T-cell (primary cell): ENCODE measurements around the gene B4GALT2. TPM values are rescaled to one million over a fixed set of nuclear protein-coding genes. Genes with fewer than 3 reads are reported as not detected.

Experiments used
- ATAC-seq, 4 experiments: fragments of 200-7000 bp in 3 of 4; fragments of 150-1000 bp in 1 of 4; cut with Tn5 transposase; replicated peaks in 1 of 4; 1 replicate in 3 of 4; 2 replicates in 1 of 4; pipeline ENCODE4 v1.10.0; 2021; ENCODE audit warnings: moderate library complexity in 3 of 4, mild to moderate bottlenecking in 2 of 4, moderate number of reproducible peaks in 1 of 4
- CTCF ChIA-PET, 2 donors: fragments of 300-600 bp; sonication (Branson Sonifier 250); formaldehyde crosslinking; loops; one replicate each; lab custom pipeline; 2022; ENCODE audit warnings: antibody characterized with exemption in 2 of 2; lab: Charles Lee
- POLR2A ChIA-PET, 2 donors: fragments of 300-600 bp; sonication (Branson Sonifier 250); formaldehyde crosslinking; loops; one replicate each; lab custom pipeline; 2022; ENCODE audit warnings: antibody characterized with exemption in 2 of 2; lab: Charles Lee
- DNase-seq, 35 experiments: peaks; one replicate each; pipeline versions ENCODE4 v3.0.0 to v3.0.0-alpha.2; 2013 to 2023
- H3K27ac ChIP-seq: one replicate; pipeline ENCODE4 v1.5.1; 2013; ENCODE audit warnings: low read length
- H3K27me3 ChIP-seq, 2 experiments: replicated peaks in 1 of 2; 1 replicate in 1 of 2; 2 replicates in 1 of 2; pipeline versions ENCODE4 v1.6.1 to v1.7.0; 2013; ENCODE audit warnings: low read length in 1 of 2, mixed read lengths in 1 of 2; ENCODE audit not compliant: control insufficient read depth in 2 of 2, insufficient read depth in 2 of 2; ENCODE audit errors: extremely low read depth in 1 of 2
- H3K36me3 ChIP-seq, 2 donors: 1 replicate in 1 of 2; 2 replicates in 1 of 2; pipeline versions ENCODE4 v1.6.1 to v1.7.0; 2013; ENCODE audit warnings: low read length in 1 of 2; ENCODE audit not compliant: control insufficient read depth in 2 of 2, insufficient read depth in 1 of 2; ENCODE audit errors: extremely low read depth in 1 of 2
- H3K4me1 ChIP-seq, 2 experiments: 1 replicate in 1 of 2; 2 replicates in 1 of 2; pipeline versions ENCODE4 v1.6.1 to v1.7.0; 2013; ENCODE audit warnings: low read length in 2 of 2, mixed read lengths in 1 of 2; ENCODE audit not compliant: insufficient read depth in 2 of 2, control insufficient read depth in 1 of 2; ENCODE audit errors: extremely low read depth in 1 of 2
- H3K4me3 ChIP-seq, 2 donors: 1 replicate in 1 of 2; 2 replicates in 1 of 2; pipeline versions ENCODE4 v1.5.1 to v1.7.0; 2013; ENCODE audit warnings: mild to moderate bottlenecking in 2 of 2, low read length in 1 of 2, moderate library complexity in 1 of 2; ENCODE audit not compliant: control insufficient read depth in 1 of 2; ENCODE audit errors: extremely low read depth in 1 of 2
- H3K9me3 ChIP-seq: 2 replicates; pipeline ENCODE4 v1.7.0; 2013
- H3K27ac Mint-ChIP-seq, 2 donors: one replicate each; pipeline ENCODE4 v1.8.0; 2020 to 2021; ENCODE audit warnings: mild to moderate bottlenecking in 2 of 2, mixed read lengths in 2 of 2
- H3K27me3 Mint-ChIP-seq, 2 donors: one replicate each; pipeline ENCODE4 v1.8.0; 2021 to 2022; ENCODE audit warnings: mixed read lengths in 2 of 2
- H3K36me3 Mint-ChIP-seq: one replicate; pipeline ENCODE4 v1.8.0; 2021; ENCODE audit warnings: mixed read lengths
- H3K4me1 Mint-ChIP-seq, 3 donors: one replicate each; pipeline ENCODE4 v1.8.0; 2020 to 2022; ENCODE audit warnings: mixed read lengths in 3 of 3, mild to moderate bottlenecking in 1 of 3
- H3K4me3 Mint-ChIP-seq, 3 donors: one replicate each; pipeline ENCODE4 v1.8.0; 2020 to 2022; ENCODE audit warnings: mild to moderate bottlenecking in 3 of 3, mixed read lengths in 3 of 3, moderate library complexity in 3 of 3
- H3K9me3 Mint-ChIP-seq, 3 donors: one replicate each; pipeline ENCODE4 v1.8.0; 2020 to 2022; ENCODE audit warnings: mixed read lengths in 3 of 3
- WGBS: methylation state at CpG from one replicate; pipeline ENCODE4 v1.1.5; 2013; ENCODE audit warnings: missing lambda C conversion rate; ENCODE audit not compliant: insufficient coverage; 5-methylcytosine and 5-hydroxymethylcytosine counted together
- total RNA-seq, 35 experiments: library from RNA in 6 of 35; stranded (reverse) in 6 of 35; fragments of 120-200 nt in 1 of 35; gene quantifications; one replicate each; pipeline versions ENCODE4 v1.2.1 to v1.2.4 and lab custom pipeline; 2013 to 2026

B4GALT2 gene
- total RNA-seq, 5 donors from 2014 or later (not counting 1 experiment from before 2014, with no cell fraction given), result 1.2 to 5.3 (median 3.1) TPM

DNA sequence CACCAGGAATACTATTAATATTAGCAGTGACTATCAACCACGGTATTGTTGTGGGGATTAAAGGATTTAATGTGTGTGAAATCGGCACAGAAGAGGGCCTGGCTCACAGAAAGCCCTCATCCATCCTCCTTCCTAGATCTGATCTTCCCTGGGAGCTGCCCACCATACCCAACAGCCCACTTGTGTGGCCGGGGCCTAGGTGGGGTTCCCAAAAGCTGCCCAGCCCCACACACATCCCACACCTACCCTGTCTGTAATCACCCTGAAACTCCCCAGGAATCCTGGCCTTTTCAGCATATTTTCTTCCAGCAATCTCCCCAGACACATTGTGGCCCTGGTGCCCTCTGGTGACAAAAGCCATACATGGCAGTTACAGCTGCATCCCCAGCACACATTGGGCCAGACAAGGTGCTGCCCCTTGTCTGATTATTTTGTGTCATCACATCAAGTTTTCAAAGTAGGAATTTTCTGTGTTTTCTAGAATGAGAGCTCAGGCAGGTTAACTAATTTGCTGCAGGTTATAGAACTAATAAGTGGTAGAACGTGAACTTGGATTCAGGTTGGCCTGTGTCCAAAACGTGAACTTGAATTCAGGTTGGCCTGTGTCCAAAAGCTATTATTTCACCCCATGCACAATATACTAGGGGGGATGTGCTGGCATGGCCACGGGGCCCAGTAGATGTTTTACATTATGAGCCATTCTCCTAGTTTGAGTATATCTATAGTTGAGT lies 57.6 kb downstream of the B4GALT2 start:
- Mint-ChIP-seq H3K36me3 (no peaks in the 10 kb centered on the region), H3K27me3 (no peaks in the 10 kb centered on the region), H3K27ac (no peak overlapping the region), H3K4me3 (no peak overlapping the region), H3K4me1 (peaks cover 0 to 12% (median 10%) of the 10 kb centered on the region in 3 donors), H3K9me3 (no peaks in the 10 kb centered on the region)
- 33% methylated on average over 1 of the region's 6 CpGs for WGBS
- Histone ChIP-seq H3K27ac (no peak overlapping the region), H3K9me3 (no peaks in the 10 kb centered on the region), H3K27me3 (no peaks in the 10 kb centered on the region), H3K4me3 (no peak overlapping the region), H3K36me3 (no peaks in the 10 kb centered on the region), H3K4me1 (peaks cover 0 to 2% of the 10 kb centered on the region in 2 experiments)
- ChIA-PET POLR2A (no interaction called here), CTCF (interaction anchor here (0.6 to 2.5 kb wide), 8 partner anchors 10 to 1236 kb away, joined by 3 to 17 read pairs (median 4); no protein-coding TSS in a partner anchor)
- DNase-seq (peak; percentile 20 to 80 (median 53)), ATAC-seq (peak; percentile 64 to 85 (median 74))

DNA sequence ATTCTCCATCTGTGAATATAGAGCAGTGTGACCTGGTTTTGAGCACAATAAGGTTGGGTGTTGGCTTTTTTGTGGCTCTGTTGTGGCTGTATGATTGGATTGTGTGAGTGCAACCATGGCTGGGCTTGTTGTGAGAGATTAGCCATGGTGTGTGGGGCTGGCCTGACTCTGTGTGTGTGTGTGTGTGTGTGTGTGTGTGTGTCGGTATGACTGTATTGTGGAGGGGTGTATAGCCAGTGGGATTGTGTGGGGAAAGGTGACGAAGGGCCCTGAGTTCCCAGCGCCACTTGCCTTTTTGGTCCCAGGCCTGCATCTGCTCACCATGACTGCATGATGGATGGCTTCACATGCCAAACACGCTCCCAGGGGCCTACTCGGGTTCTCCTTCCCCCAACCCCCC lies 58.1 kb downstream of the B4GALT2 start:
- Histone ChIP-seq H3K9me3 (no peaks in the 10 kb centered on the region), H3K27me3 (peaks cover 0 to 4% of the 10 kb centered on the region in 2 experiments), H3K36me3 (no peaks in the 10 kb centered on the region), H3K4me3 (no peak overlapping the region), H3K27ac (no peak overlapping the region), H3K4me1 (no peaks in the 10 kb centered on the region)
- ChIA-PET CTCF (interaction anchor here (0.6 to 2.5 kb wide), 7 partner anchors 9 to 274 kb away, joined by 3 to 17 read pairs (median 5); no protein-coding TSS in a partner anchor), POLR2A (no interaction called here)
- H3K27ac Mint-ChIP-seq, result peak overlapping the region in 1 of 2 donors; percentile 31
- H3K9me3 Mint-ChIP-seq, result no peaks in the 10 kb centered on the region
- no peaks in the 10 kb centered on the region for H3K36me3 Mint-ChIP-seq
- no peaks in the 10 kb centered on the region for H3K27me3 Mint-ChIP-seq
- peaks cover 0 to 7% (median 6%) of the 10 kb centered on the region in 3 donors for H3K4me1 Mint-ChIP-seq
- no peak overlapping the region for H3K4me3 Mint-ChIP-seq
- ATAC-seq (no peak), DNase-seq (no peak)
- WGBS, result 83% methylated on average over 1 of the region's 5 CpGs

DNA sequence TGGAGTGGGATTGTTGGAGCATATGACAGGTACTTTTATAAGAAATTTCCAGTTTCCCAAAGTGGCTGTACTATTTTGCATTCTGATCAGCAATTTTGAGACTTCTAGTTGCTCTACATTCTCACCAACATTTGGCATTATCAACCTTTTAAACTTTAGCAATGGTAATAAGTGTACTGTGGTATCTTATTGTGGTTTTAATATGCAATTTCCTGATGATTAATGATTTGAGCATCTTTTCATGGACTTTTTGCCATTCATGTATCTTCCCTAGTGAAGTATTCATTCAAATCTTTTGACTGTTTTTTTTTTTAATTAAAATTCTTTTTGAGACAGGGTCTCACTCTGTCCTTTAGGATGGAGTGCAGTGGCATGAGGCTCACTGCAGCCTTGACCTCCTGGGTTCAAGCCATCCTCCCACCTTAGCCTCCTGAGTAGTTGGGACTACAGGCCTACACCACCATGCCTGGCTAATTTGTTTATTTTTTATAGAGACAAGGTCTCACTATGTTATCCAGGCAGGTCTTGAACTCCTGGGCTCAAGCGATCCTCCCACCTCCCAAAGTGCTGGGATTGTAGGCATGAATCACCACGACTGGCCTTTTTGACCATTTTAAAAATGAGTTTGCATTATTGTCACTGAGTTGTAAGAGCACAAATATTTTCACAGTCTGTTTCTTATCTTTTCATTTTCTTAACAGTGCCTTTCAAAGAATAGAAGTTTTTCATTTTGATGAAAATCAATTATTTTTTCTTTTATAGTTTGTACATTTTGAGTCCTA lies 60.1 kb downstream of the B4GALT2 start:
- Mint-ChIP-seq H3K9me3 (no peaks in the 10 kb centered on the region), H3K4me3 (no peak overlapping the region), H3K27me3 (peaks cover 0 to 6% of the 10 kb centered on the region in 2 donors), H3K27ac (no peak overlapping the region), H3K4me1 (peaks cover 0 to 3% (median 0%) of the 10 kb centered on the region in 3 donors), H3K36me3 (no peaks in the 10 kb centered on the region)
- no CpG with 5 or more reads among the region's 2 CpGs for WGBS
- H3K9me3 ChIP-seq, result no peaks in the 10 kb centered on the region
- DNase-seq, result no peak
- ChIA-PET CTCF (interaction anchor here in 1 of 2 donors (0.6 kb wide), 1 partner anchor 62 kb away, joined by 3 read pairs; no protein-coding TSS in a partner anchor), POLR2A (no interaction called here)
- peaks cover 0 to 16% of the 10 kb centered on the region in 2 experiments for H3K27me3 ChIP-seq
- H3K27ac ChIP-seq, result no peak overlapping the region
- ATAC-seq, result no peak
- no peak overlapping the region for H3K4me3 ChIP-seq
- no peaks in the 10 kb centered on the region for H3K4me1 ChIP-seq
- no peaks in the 10 kb centered on the region for H3K36me3 ChIP-seq

DNA sequence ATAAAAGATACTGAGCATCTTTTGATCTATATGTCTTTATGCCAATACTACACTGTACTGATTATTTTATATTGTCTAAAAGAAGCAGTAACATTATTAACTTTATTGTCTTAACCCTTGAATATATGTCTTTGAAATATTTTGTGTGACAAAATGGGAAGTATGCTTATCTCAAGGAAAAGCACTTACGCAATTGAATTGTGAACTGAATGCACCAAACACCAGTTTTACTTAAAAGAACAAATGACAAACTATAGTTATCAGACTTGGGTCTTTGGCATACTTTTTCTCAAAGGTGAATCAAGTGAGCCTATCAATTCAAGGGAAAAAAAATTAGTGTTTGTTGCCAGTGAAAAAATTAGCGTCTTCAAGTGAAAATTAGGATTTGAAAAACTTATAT lies 61.4 kb downstream of the B4GALT2 start:
- ChIA-PET CTCF (interaction anchor here in 1 of 2 donors (0.5 kb wide), 1 partner anchor 53 kb away, joined by 7 read pairs; no protein-coding TSS in a partner anchor), POLR2A (no interaction called here)
- Histone ChIP-seq H3K4me3 (no peak overlapping the region), H3K9me3 (no peaks in the 10 kb centered on the region), H3K4me1 (no peaks in the 10 kb centered on the region), H3K27me3 (peaks cover 0 to 19% of the 10 kb centered on the region in 2 experiments), H3K27ac (no peak overlapping the region), H3K36me3 (no peaks in the 10 kb centered on the region)
- Mint-ChIP-seq H3K4me1 (peaks cover 0 to 3% (median 0%) of the 10 kb centered on the region in 3 donors), H3K4me3 (no peak overlapping the region), H3K36me3 (no peaks in the 10 kb centered on the region), H3K27ac (no peak overlapping the region), H3K27me3 (peaks cover 3 to 8% of the 10 kb centered on the region in 2 donors), H3K9me3 (no peaks in the 10 kb centered on the region)
- DNase-seq (no peak), ATAC-seq (no peak)
- no CpG with 5 or more reads among the region's 2 CpGs for WGBS

Other genes with a start within 250 kb of the B4GALT2 start
- gene ARTN, start 45.4 kb upstream of the B4GALT2 start, total RNA-seq, result 1 to 10 TPM in 1 of 5 donors, under 1 TPM in 3, not detected in 1; 0.35 to 1.5 (median 0.51) TPM
- gene IPO13, start 32.3 kb upstream of the B4GALT2 start, total RNA-seq, result 10 to 100 TPM; 15.3 to 24.3 (median 22.1) TPM
- 10 to 100 TPM; 22.1 to 46.6 (median 41.8) TPM for gene DPH2, start 9.2 kb upstream of the B4GALT2 start, total RNA-seq
- gene ATP6V0B, start 4.2 kb upstream of the B4GALT2 start, total RNA-seq, result 10 to 100 TPM; 57.5 to 88.6 (median 69.5) TPM
- gene CCDC24, start 12.4 kb downstream of the B4GALT2 start, total RNA-seq, result 1 to 10 TPM in 3 of 5 donors, under 1 TPM in 2; 0.50 to 4.3 (median 1.7) TPM
- gene SLC6A9, start 52.3 kb downstream of the B4GALT2 start, total RNA-seq, result 1 to 10 TPM in 4 of 5 donors, not detected in 1; 1.4 to 8.2 (median 6.3) TPM
- not detected for gene KLF17, start 139.6 kb downstream of the B4GALT2 start, total RNA-seq
- gene KLF18, start 162.4 kb downstream of the B4GALT2 start, total RNA-seq, result not detected
- 10 to 100 TPM; 60.3 to 79.9 (median 75.3) TPM for gene DMAP1, start 234.3 kb downstream of the B4GALT2 start, total RNA-seq